Gastrocnemius medialis (tissue), 4 donors: Measurements from ENCODE around the gene OXSM. TPM values are rescaled to one million over a fixed set of nuclear protein-coding genes. Genes with fewer than 3 reads are reported as not detected.
A peak's percentile ranks its signal among the peaks of the same experiment; 100 is the strongest.

Source experiments
- ATAC-seq, 2 donors: fragments of 150-250 bp; one replicate each; pipeline ENCODE4 v1.9.1; 2016
- DNase-seq, 2 donors: peaks; one replicate each; pipeline ENCODE4 v3.0.0-alpha.2; 2019
- H3K27ac ChIP-seq, 4 donors: fragments of 200-600 bp; sonication (generic); 1 replicate in 1 of 4; 2 replicates in 3 of 4; pipeline ENCODE4 v1.5.1; 2016 to 2018; ENCODE audit warnings: mild to moderate bottlenecking in 2 of 4, moderate library complexity in 1 of 4
- H3K27me3 ChIP-seq, 3 donors: fragments of 200-600 bp; sonication (generic) in 2 of 3; 1 replicate in 1 of 3; 2 replicates in 2 of 3; pipeline versions ENCODE4 v1.5.1 to v1.6.0; 2016 to 2019; ENCODE audit warnings: mild to moderate bottlenecking in 1 of 3, moderate library complexity in 1 of 3
- H3K36me3 ChIP-seq, 2 donors: fragments of 200-600 bp; sonication (generic) in 1 of 2; one replicate each; pipeline ENCODE4 v1.5.1; 2017 to 2018
- H3K4me1 ChIP-seq, 2 donors: fragments of 200-600 bp; sonication (generic) in 1 of 2; one replicate each; pipeline ENCODE4 v1.5.1; 2016 to 2017; ENCODE audit warnings: mild to moderate bottlenecking in 2 of 2
- H3K4me3 ChIP-seq, 4 donors: fragments of 200-600 bp; sonication (generic) in 3 of 4; 1 replicate in 1 of 4; 2 replicates in 3 of 4; pipeline ENCODE4 v1.5.1; 2016 to 2019; ENCODE audit warnings: mild to moderate bottlenecking in 2 of 4
- H3K9me3 ChIP-seq, 3 donors: fragments of 200-600 bp; sonication (generic) in 2 of 3; 1 replicate in 1 of 3; 2 replicates in 2 of 3; pipeline ENCODE4 v1.5.1; 2016 to 2019
- CTCF ChIP-seq, 5 experiments: fragments of 450-650 bp in 3 of 5; fragments of 200-600 bp in 2 of 5; sonication (generic) in 2 of 5; IDR thresholded peaks in 4 of 5; conservative IDR thresholded peaks in 1 of 5; 1 replicate in 4 of 5; 2 replicates in 1 of 5; pipeline ENCODE4 v1.5.1; 2016 to 2019; ENCODE audit warnings: antibody characterized with exemption in 5 of 5, mild to moderate bottlenecking in 3 of 5, moderate library complexity in 3 of 5
- POLR2A ChIP-seq, 2 donors: fragments of 450-650 bp; IDR thresholded peaks; one replicate each; pipeline ENCODE4 v1.6.1; 2017; ENCODE audit warnings: antibody characterized with exemption in 2 of 2, mild to moderate bottlenecking in 2 of 2, moderate library complexity in 2 of 2
- in situ Hi-C, 4 donors: fragments of 200-750 bp; cut with MboI; loops; one replicate each; pipeline versions ENCODE4 v1.15.0 to v1.8.0; 2017; ENCODE audit warnings: low sequenced_read_pairs in 4 of 4
- intact Hi-C: fragments of 100-400 bp; cut with DNase I; formaldehyde crosslinking; loops from one replicate; pipeline ENCODE4 v1.15.1; 2023; ENCODE audit warnings: low total_unique reads
- total RNA-seq, 4 donors: library from RNA; depleted of rRNA; stranded (reverse); fragments of >200 nt; gene quantifications; one replicate each; pipeline versions ENCODE4 v1.1.0 to v1.2.3, GENCODE V29; 2016

OXSM gene
- total RNA-seq, 4 donors from 2014 or later = 5.9 to 26.3 (median 13.3) TPM

GRCh38 chr3:25834346-25834745 lies 44.5 kb downstream of the OXSM start:
- H3K4me3 ChIP-seq = no peak overlapping the region
- no peaks in the 10 kb centered on the region for H3K27me3 ChIP-seq
- H3K27ac ChIP-seq = no peak overlapping the region
- no peak for TF ChIP-seq CTCF (IDR thresholded peaks at IDR 0.05 in 4 of 5, conservative IDR thresholded peaks at IDR 0.05 in 1 of 5)
- TF ChIP-seq POLR2A (IDR thresholded peaks at IDR 0.05) = no peak
- H3K36me3 ChIP-seq = no peaks in the 10 kb centered on the region
- ATAC-seq = no peak
- intact Hi-C loops = no loop called here
- no peak for DNase-seq
- no peaks in the 10 kb centered on the region for H3K9me3 ChIP-seq
- in situ Hi-C loops = loop anchor here in 2 of 4 donors (25.0 kb wide), 1 partner anchor 878 kb away; no protein-coding TSS in a partner anchor
- H3K4me1 ChIP-seq = no peaks in the 10 kb centered on the region

GRCh38 chr3:25836579-25836978 lies 46.7 kb downstream of the OXSM start:
- intact Hi-C loops = no loop called here
- ATAC-seq = no peak
- H3K4me1 ChIP-seq = no peaks in the 10 kb centered on the region
- H3K36me3 ChIP-seq = no peaks in the 10 kb centered on the region
- TF ChIP-seq CTCF (IDR thresholded peaks at IDR 0.05 in 4 of 5, conservative IDR thresholded peaks at IDR 0.05 in 1 of 5) (no peak), POLR2A (IDR thresholded peaks at IDR 0.05) (no peak)
- no peak overlapping the region for H3K27ac ChIP-seq
- no peak for DNase-seq
- H3K27me3 ChIP-seq = no peaks in the 10 kb centered on the region
- H3K4me3 ChIP-seq = no peak overlapping the region
- H3K9me3 ChIP-seq = no peaks in the 10 kb centered on the region
- in situ Hi-C loops = loop anchor here in 2 of 4 donors (25.0 kb wide), 1 partner anchor 876 kb away; no protein-coding TSS in a partner anchor

GRCh38 chr3:25837038-25837437 lies 47.1 kb downstream of the OXSM start:
- in situ Hi-C loops (loop anchor here in 2 of 4 donors (25.0 kb wide), 1 partner anchor 875 kb away; no protein-coding TSS in a partner anchor), intact Hi-C loops (no loop called here)
- TF ChIP-seq CTCF (IDR thresholded peaks at IDR 0.05 in 4 of 5, conservative IDR thresholded peaks at IDR 0.05 in 1 of 5) = no peak
- TF ChIP-seq POLR2A (IDR thresholded peaks at IDR 0.05) = no peak

GRCh38 chr3:25840099-25840498 lies 50.2 kb downstream of the OXSM start:
- no peak for DNase-seq
- H3K9me3 ChIP-seq = no peaks in the 10 kb centered on the region
- no peak overlapping the region for H3K27ac ChIP-seq
- no peak for TF ChIP-seq CTCF (IDR thresholded peaks at IDR 0.05 in 4 of 5, conservative IDR thresholded peaks at IDR 0.05 in 1 of 5)
- TF ChIP-seq POLR2A (IDR thresholded peaks at IDR 0.05) = no peak
- H3K27me3 ChIP-seq = no peaks in the 10 kb centered on the region
- H3K4me1 ChIP-seq = no peaks in the 10 kb centered on the region
- no peak for ATAC-seq
- intact Hi-C loops = loop anchor here (5.0 kb wide), 1 partner anchor 277 kb away; no protein-coding TSS in a partner anchor
- in situ Hi-C loops = loop anchor here (10.0 to 25.0 kb wide), 2 partner anchors 872 to 875 kb away; no protein-coding TSS in a partner anchor
- H3K36me3 ChIP-seq = no peaks in the 10 kb centered on the region
- no peak overlapping the region for H3K4me3 ChIP-seq

More at GRCh38 chr3:25837038-25837437, 47.1 kb downstream of the OXSM start:
- no peaks in the 10 kb centered on the region for H3K4me1 ChIP-seq
- no peak overlapping the region for H3K4me3 ChIP-seq
- DNase-seq (no peak), ATAC-seq (no peak)
- no peaks in the 10 kb centered on the region for H3K27me3 ChIP-seq
- H3K27ac ChIP-seq = no peak overlapping the region
- no peaks in the 10 kb centered on the region for H3K9me3 ChIP-seq
- H3K36me3 ChIP-seq = no peaks in the 10 kb centered on the region

GRCh38 chr3:25843332-25843731 lies 53.4 kb downstream of the OXSM start:
- no peak for DNase-seq
- Histone ChIP-seq H3K27ac (no peak overlapping the region), H3K36me3 (no peaks in the 10 kb centered on the region), H3K27me3 (no peaks in the 10 kb centered on the region), H3K9me3 (no peaks in the 10 kb centered on the region), H3K4me3 (no peak overlapping the region), H3K4me1 (no peaks in the 10 kb centered on the region)
- TF ChIP-seq CTCF (IDR thresholded peaks at IDR 0.05 in 4 of 5, conservative IDR thresholded peaks at IDR 0.05 in 1 of 5) = peak in 3 of 5 experiments; percentile 11 to 41 (median 21)
- TF ChIP-seq POLR2A (IDR thresholded peaks at IDR 0.05) = no peak
- in situ Hi-C loops (loop anchor here (10.0 to 25.0 kb wide), 2 partner anchors 869 to 871 kb away; no protein-coding TSS in a partner anchor), intact Hi-C loops (loop anchor here (5.0 kb wide), 1 partner anchor 274 kb away; no protein-coding TSS in a partner anchor)
- ATAC-seq = no peak
